ENCODE data around the gene MS4A1. TPM values are rescaled to one million over a fixed set of nuclear protein-coding genes. Genes with fewer than 3 reads are reported as not detected.
"Not testable (repeated sequence)": the region's sequence is repeated elsewhere in the genome, so short reads cannot be mapped to it uniquely, and the experiment has no call there.

MS4A1 gene
- total and polyA plus RNA-seq, 10 donors, result 237 to 1,116 (median 425) TPM

DNA sequence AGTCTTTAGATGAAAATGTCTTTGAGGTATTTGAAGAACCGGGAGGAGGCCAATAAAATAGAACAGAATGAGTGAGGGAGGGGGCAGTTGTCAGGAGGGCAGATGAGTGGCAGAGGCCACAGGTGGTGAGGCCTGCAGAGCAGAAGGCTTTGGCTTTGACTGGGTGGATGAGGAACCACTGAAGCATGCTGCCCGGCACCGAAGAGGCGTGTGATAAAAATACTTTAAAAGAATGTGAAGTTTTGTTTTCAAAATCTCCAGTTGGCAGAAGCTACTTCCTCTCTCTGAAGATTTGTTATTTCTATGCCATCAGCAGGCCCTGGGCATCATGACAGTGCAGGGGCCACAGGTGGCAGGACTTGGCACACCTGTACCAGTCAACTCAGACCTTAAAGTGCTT lies 43.2 kb downstream of the MS4A1 start:
- 33 to 51% (median 45%) methylated on average over 4 of the region's 4 CpGs for WGBS, 5 donors
- intact Hi-C loops (cut with DNase I; ENCODE audit: low total_unique reads), result no loop called here
- TF ChIP-seq POLR2A (IDR thresholded peaks at IDR 0.05), result no peak
- TF ChIP-seq POLR2AphosphoS5 (IDR thresholded peaks at IDR 0.05), result no peak

DNA sequence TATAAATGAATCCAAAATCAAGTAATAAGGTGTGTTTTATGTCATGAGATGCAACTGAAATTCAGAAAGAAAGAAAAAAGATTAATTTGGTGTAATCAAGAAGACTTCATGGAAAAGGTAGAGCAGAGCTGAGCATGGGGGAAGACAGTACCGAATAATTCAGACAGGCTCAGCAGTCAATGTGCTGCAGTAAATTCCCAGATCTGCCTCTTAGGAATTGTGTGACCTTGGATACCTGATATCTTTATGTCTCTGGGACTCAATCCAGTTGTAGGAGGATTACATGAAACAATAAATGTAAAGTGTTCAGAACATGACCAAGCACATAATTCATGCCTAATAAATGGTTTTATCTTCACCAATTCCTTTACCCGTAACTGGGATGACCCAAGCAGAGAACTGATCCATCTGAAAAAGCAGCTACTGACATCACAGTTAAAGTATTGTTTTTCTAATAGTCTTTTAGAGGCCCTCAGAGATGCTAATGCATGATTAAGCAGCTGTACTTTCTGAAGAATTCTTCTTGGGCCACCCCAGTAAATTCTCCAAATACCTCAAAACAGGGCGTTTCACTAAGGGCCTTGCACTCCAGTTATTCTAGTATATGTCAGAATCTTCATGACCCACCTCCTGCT lies 44.7 kb downstream of the MS4A1 start:
- peaks cover 0 to 26% (median 4%) of the 10 kb centered on the region in 6 donors for H3K4me1 ChIP-seq
- TF ChIP-seq POLR2A (IDR thresholded peaks at IDR 0.05), result no peak
- TF ChIP-seq POLR2AphosphoS5 (IDR thresholded peaks at IDR 0.05), result no peak
- intact Hi-C loops (cut with DNase I; ENCODE audit: low total_unique reads), result no loop called here
- no peak for DNase-seq
- H3K27me3 ChIP-seq (replicated peaks in 1 of 7), result no peaks in the 10 kb centered on the region
- no peaks in the 10 kb centered on the region for H3K9me3 ChIP-seq
- no peaks in the 10 kb centered on the region for H3K36me3 ChIP-seq
- H3K27ac ChIP-seq, result no peak overlapping the region
- no peak overlapping the region for H3K4me3 ChIP-seq
- 76 to 86% (median 83%) methylated on average over 3 of the region's 3 CpGs for WGBS, 5 donors

More for the DNA sequence above, 43.2 kb downstream of the MS4A1 start:
- Histone ChIP-seq H3K27ac (peak overlapping the region in 7 of 8 donors; percentile 16 to 71 (median 49)), H3K4me3 (no peak overlapping the region), H3K27me3 (replicated peaks in 1 of 7) (no peaks in the 10 kb centered on the region), H3K9me3 (no peaks in the 10 kb centered on the region), H3K4me1 (peaks cover 0 to 18% (median 4%) of the 10 kb centered on the region in 6 donors), H3K36me3 (no peaks in the 10 kb centered on the region)
- DNase-seq, result peak; percentile 82

DNA sequence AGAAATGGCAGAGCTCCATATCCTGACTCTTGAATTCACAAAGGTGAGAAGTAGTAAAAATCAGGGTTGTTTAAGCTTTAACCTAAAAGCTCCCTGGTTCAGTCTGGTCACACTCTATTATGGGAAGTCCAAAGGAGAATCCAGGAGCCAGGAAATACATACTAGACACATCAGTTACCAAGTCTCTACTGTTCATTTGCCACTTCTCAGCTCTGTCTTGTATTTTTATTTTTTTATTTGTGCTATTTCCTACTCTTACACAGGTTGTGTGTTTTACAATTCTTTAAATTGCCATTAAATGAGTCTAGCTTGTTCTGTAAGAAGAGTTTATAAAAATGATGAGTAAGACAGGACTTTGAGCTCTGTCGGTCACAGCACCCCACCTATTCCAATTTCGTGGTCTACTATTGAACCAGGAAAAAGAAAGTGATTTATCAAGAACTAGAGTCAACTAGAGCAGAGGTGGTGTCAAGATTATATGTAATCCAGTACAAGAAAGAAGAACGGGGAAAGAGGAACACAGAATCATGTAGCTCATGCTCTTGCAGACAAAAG lies 46.7 kb downstream of the MS4A1 start:
- Histone ChIP-seq H3K4me3 (no peak overlapping the region), H3K27ac (no peak overlapping the region), H3K27me3 (replicated peaks in 1 of 7) (no peaks in the 10 kb centered on the region), H3K36me3 (no peaks in the 10 kb centered on the region), H3K9me3 (no peaks in the 10 kb centered on the region), H3K4me1 (peaks cover 0 to 26% (median 4%) of the 10 kb centered on the region in 6 donors)
- DNase-seq, result no peak
- TF ChIP-seq POLR2AphosphoS5 (IDR thresholded peaks at IDR 0.05) (no peak), CTCF (IDR thresholded peaks at IDR 0.05 in 8 of 11, conservative IDR thresholded peaks at IDR 0.05 in 3 of 11) (no peak), POLR2A (IDR thresholded peaks at IDR 0.05) (no peak)
- WGBS, 5 donors, result 51 to 65% (median 58%) methylated on average over 3 of the region's 3 CpGs
- intact Hi-C loops (cut with DNase I; ENCODE audit: low total_unique reads), result no loop called here

DNA sequence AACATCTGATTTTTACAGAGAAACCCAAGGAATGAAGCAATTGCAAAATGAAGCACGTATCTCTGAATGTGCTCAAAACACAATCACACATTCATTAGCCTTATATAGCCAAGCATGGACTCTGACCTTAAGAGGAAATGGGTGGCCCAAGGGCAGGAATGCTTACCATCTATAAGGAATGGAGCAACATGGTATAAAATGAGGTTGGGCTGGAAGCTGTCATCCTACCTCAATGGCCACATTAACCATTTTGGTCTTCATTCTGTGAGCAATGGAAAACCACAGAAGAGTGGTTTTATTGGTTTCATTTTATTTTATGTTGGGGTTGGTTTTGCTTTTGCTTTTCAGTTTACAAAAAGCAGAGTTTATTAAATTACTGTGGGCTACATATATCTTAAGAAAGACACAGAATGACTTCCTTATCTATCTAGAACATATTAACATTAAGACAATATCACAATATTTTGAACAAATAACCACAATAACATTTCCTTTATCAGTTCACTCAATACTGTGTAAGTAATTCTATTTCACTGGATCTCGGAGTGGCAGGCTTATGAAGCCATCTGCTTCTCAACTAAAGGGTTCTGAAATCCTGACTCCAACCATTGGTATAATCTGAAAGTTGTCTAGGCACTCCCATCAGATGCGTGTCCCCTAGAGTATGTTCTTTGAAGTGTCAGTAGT lies 48.7 kb downstream of the MS4A1 start:
- no peak for DNase-seq
- WGBS, 5 donors, result 73 to 86% (median 81%) methylated on average over 3 of the region's 3 CpGs
- no peaks in the 10 kb centered on the region for H3K27me3 ChIP-seq (replicated peaks in 1 of 7)
- TF ChIP-seq POLR2A (IDR thresholded peaks at IDR 0.05), result no peak
- no peak for TF ChIP-seq CTCF (IDR thresholded peaks at IDR 0.05 in 8 of 11, conservative IDR thresholded peaks at IDR 0.05 in 3 of 11)
- TF ChIP-seq POLR2AphosphoS5 (IDR thresholded peaks at IDR 0.05), result no peak
- intact Hi-C loops (cut with DNase I; ENCODE audit: low total_unique reads), result no loop called here
- no peaks in the 10 kb centered on the region for H3K9me3 ChIP-seq
- no peaks in the 10 kb centered on the region for H3K36me3 ChIP-seq
- H3K4me1 ChIP-seq, result peaks cover 0 to 9% (median 0%) of the 10 kb centered on the region in 6 donors
- no peak overlapping the region for H3K27ac ChIP-seq
- H3K4me3 ChIP-seq, result no peak overlapping the region

DNA sequence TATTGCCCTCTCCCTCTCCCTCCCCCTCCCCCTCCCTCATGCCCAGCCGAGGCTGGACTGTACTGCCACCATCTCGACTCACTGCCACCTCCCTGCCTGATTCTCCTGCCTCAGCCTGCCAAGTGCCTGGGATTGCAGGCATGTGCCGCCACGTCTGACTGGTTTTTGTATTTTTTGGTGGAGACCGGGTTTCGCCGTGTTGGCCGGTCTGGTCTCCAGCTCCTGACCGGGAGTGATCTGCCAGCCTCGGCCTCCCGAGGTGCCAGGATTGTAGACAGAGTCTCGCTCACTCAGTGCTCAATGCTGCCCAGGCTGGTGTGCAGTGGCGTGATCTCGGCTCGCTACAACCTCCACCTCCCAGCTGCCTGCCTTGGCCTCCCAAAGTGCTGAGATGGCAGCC lies 54.0 kb downstream of the MS4A1 start:
- 75 to 84% (median 81%) methylated on average over 9 to 15 of the region's 15 CpGs for WGBS, 5 donors

GRCh38 chr11:60510209-60510608 lies 54.6 kb downstream of the MS4A1 start:
- intact Hi-C loops (cut with DNase I; ENCODE audit: low total_unique reads); H3K27me3 ChIP-seq (replicated peaks in 1 of 7); DNase-seq; H3K9me3 ChIP-seq; H3K4me3 ChIP-seq; H3K27ac ChIP-seq; H3K4me1 ChIP-seq; H3K36me3 ChIP-seq: not testable (repeated sequence)
- 85 to 100% (median 93%) methylated on average over 3 to 28 of the region's 28 CpGs for WGBS, 5 donors

More for the DNA sequence above, 54.0 kb downstream of the MS4A1 start:
- H3K4me1 ChIP-seq; H3K36me3 ChIP-seq; H3K4me3 ChIP-seq; intact Hi-C loops (cut with DNase I; ENCODE audit: low total_unique reads); H3K9me3 ChIP-seq; DNase-seq; H3K27ac ChIP-seq; H3K27me3 ChIP-seq (replicated peaks in 1 of 7): not testable (repeated sequence)
